Endothelial cell of umbilical vein (primary cell): ENCODE results near the gene NHS. TPM values are rescaled to one million over a fixed set of nuclear protein-coding genes. Genes with fewer than 3 reads are reported as not detected.

Experiments used
- BruUV-seq: library from RNA; stranded (reverse); fragments of 400-500 nt; replicated peaks from 2 replicates; lab custom pipeline; 2021; lab: Mats Ljungman, UMichigan
- CTCF ChIA-PET: fragments of 300-600, 350-600 bp; sonication (Branson Sonifier 250); formaldehyde crosslinking; loops from one replicate; lab custom pipeline; 2021; ENCODE audit warnings: antibody characterized with exemption, inconsistent platforms; lab: Charles Lee
- POLR2A ChIA-PET: fragments of 300-600, 350-600 bp; sonication (Branson Sonifier 250); formaldehyde crosslinking; loops from one replicate; lab custom pipeline; 2021; ENCODE audit warnings: antibody characterized with exemption, inconsistent platforms; lab: Charles Lee
- DNase-seq: peaks from one replicate; pipeline ENCODE4 v3.0.0-alpha.2; 2011; ENCODE audit warnings: low read depth, low spot score
- FAIRE-seq: peaks from 2 replicates; lab custom pipeline; 2011; peaks lifted over from hg19 to GRCh38; lab: Jason Lieb, UNC
- H2AFZ ChIP-seq: 2 replicates; pipeline ENCODE4 v1.6.0; 2012; ENCODE audit warnings: low read depth, low read length, control low read depth, inconsistent platforms
- H3K27ac ChIP-seq: 2 replicates; pipeline ENCODE4 v1.5.1; 2011; ENCODE audit warnings: low read depth, mild to moderate bottlenecking, control low read depth, low read length, moderate library complexity; ENCODE audit not compliant: insufficient read depth
- H3K27me3 ChIP-seq, 2 experiments: 2 replicates each; pipeline versions ENCODE4 v1.6.0 to v1.6.1; 2011; ENCODE audit warnings: low read length in 2 of 2, mixed read lengths in 1 of 2; ENCODE audit not compliant: control insufficient read depth in 2 of 2, insufficient read depth in 2 of 2
- H3K36me3 ChIP-seq, 2 experiments: 2 replicates in 1 of 2; 3 replicates in 1 of 2; pipeline ENCODE4 v1.5.1; 2011; ENCODE audit warnings: low read length in 2 of 2, mild to moderate bottlenecking in 1 of 2, moderate library complexity in 1 of 2; ENCODE audit not compliant: control insufficient read depth in 2 of 2, insufficient read depth in 2 of 2; ENCODE audit errors: extremely low read depth in 1 of 2
- H3K4me1 ChIP-seq: 3 replicates; pipeline ENCODE4 v1.5.1; 2011; ENCODE audit warnings: mild to moderate bottlenecking, low read length; ENCODE audit not compliant: control insufficient read depth, insufficient read depth; ENCODE audit errors: extremely low read depth
- H3K4me2 ChIP-seq: 2 replicates; pipeline ENCODE4 v1.6.1; 2011; ENCODE audit warnings: low read length, control low read depth, mixed read lengths; ENCODE audit not compliant: insufficient read depth
- H3K4me3 ChIP-seq, 3 experiments: fragments of 200-600 bp in 1 of 3; sonication (generic), shearing (Covaris generic) in 1 of 3; replicated peaks in 1 of 3; 2 replicates each; pipeline ENCODE4 v1.5.1; 2011 to 2016; ENCODE audit warnings: control low read depth in 3 of 3, low read length in 3 of 3, mild to moderate bottlenecking in 2 of 3, inconsistent platforms in 1 of 3, low read depth in 1 of 3, moderate library complexity in 1 of 3; ENCODE audit not compliant: insufficient read depth in 1 of 3
- H3K79me2 ChIP-seq: 2 replicates; pipeline ENCODE4 v1.6.0; 2012; ENCODE audit warnings: low read length, inconsistent platforms; ENCODE audit not compliant: control insufficient read depth, insufficient read depth
- H3K9ac ChIP-seq: replicated peaks from 2 replicates; pipeline ENCODE3; 2011; ENCODE audit warnings: low read length, control low read depth; ENCODE audit not compliant: insufficient read depth; ENCODE audit errors: extremely low read depth
- H3K9me1 ChIP-seq: replicated peaks from 3 replicates; pipeline ENCODE4 v1.6.0; 2011; ENCODE audit warnings: mild to moderate bottlenecking, low read length; ENCODE audit not compliant: control insufficient read depth, insufficient read depth; ENCODE audit errors: extremely low read depth
- H3K9me3 ChIP-seq: replicated peaks from 2 replicates; pipeline ENCODE4 v1.5.1; 2012; ENCODE audit warnings: low read length, inconsistent platforms; ENCODE audit not compliant: control insufficient read depth, insufficient read depth
- H4K20me1 ChIP-seq: replicated peaks from 2 replicates; pipeline ENCODE3; 2011; ENCODE audit warnings: mild to moderate bottlenecking, low read length; ENCODE audit not compliant: control insufficient read depth, insufficient read depth; ENCODE audit errors: extremely low read depth
- CTCF ChIP-seq, 2 donors: IDR thresholded peaks; 1 replicate in 1 of 2; 2 replicates in 1 of 2; pipeline ENCODE4 v1.5.1; 2011; ENCODE audit warnings: low read length in 2 of 2, mild to moderate bottlenecking in 2 of 2, moderate library complexity in 2 of 2, control low read depth in 1 of 2, inconsistent platforms in 1 of 2, low read depth in 1 of 2; ENCODE audit not compliant: insufficient read depth in 1 of 2; ENCODE audit errors: extremely low read depth in 1 of 2
- EZH2 ChIP-seq: IDR thresholded peaks from 2 replicates; pipeline ENCODE4 v1.6.1; 2012; ENCODE audit warnings: borderline replicate concordance, low read depth, mild to moderate bottlenecking, moderate library complexity, low read length, inconsistent platforms; ENCODE audit not compliant: severe bottlenecking
- GATA2 ChIP-seq: IDR thresholded peaks from 2 replicates; pipeline ENCODE4 v1.7.0; 2011; ENCODE audit warnings: low read depth, mild to moderate bottlenecking, moderate library complexity, mixed read lengths, low read length; ENCODE audit not compliant: insufficient read length, insufficient read depth
- MAX ChIP-seq: IDR thresholded peaks from 2 replicates; pipeline ENCODE4 v1.6.1; 2011; ENCODE audit not compliant: insufficient read depth, insufficient read length
- MYC ChIP-seq: IDR thresholded peaks from one replicate; pipeline ENCODE4 v1.6.1; 2011; ENCODE audit warnings: mild to moderate bottlenecking, low read depth, low read length
- dilution Hi-C: fragments of 300-500 bp; cut with MboI; formaldehyde crosslinking; loops from one replicate; pipeline ENCODE4 v1.15.0; 2019; ENCODE audit warnings: low sequenced_read_pairs; ENCODE audit not compliant: extremely low pct_ligation_motif_present
- intact Hi-C: fragments of 100-400 bp; cut with micrococcal nuclease; formaldehyde crosslinking; loops from one replicate; pipeline ENCODE4 v1.10.0; 2022
- polyA plus RNA-seq, 4 experiments: library from polyadenylated mRNA; depleted of rRNA in 3 of 4; stranded (reverse) in 3 of 4; unstranded in 1 of 4; fragments of >200 nt; gene quantifications; 2 replicates each; pipeline versions ENCODE4 v1.2.1 to v1.2.3, GENCODE V29; 2011 to 2012; ENCODE audit warnings: missing spikeins in 1 of 4
- total RNA-seq: library from RNA; stranded (reverse); gene quantifications from 2 replicates; pipeline ENCODE4 v1.2.3, GENCODE V29; 2021

NHS gene
- total and polyA plus RNA-seq, 2 donors (not counting 3 experiments of a cell fraction or from before 2014, with no cell fraction given) = 0.07 to 0.46 TPM

GRCh38 chrX:17485391-17485790 lies 110.4 kb downstream of the NHS start:
- Histone ChIP-seq H2AFZ (no peak overlapping the region), H3K36me3 (no peaks in the 10 kb centered on the region), H3K9me1 (no peaks in the 10 kb centered on the region), H3K4me2 (no peak overlapping the region), H3K9ac (no peak overlapping the region), H3K27ac (no peak overlapping the region), H3K27me3 (no peaks in the 10 kb centered on the region), H3K79me2 (no peaks in the 10 kb centered on the region), H3K4me3 (no peak overlapping the region), H3K4me1 (no peaks in the 10 kb centered on the region), H4K20me1 (no peaks in the 10 kb centered on the region), H3K9me3 (no peaks in the 10 kb centered on the region)
- intact Hi-C loops = no loop called here
- TF ChIP-seq EZH2 (no peak), MYC (no peak), GATA2 (no peak)
- DNase-seq (no peak), FAIRE-seq (no peak)
- ChIA-PET POLR2A (no interaction called here), CTCF (no interaction called here)
- dilution Hi-C loops = no loop called here
- BruUV-seq = no TSS peak

- Histone ChIP-seq H3K27ac (no peak overlapping the region), H3K9ac (no peak overlapping the region), H3K27me3 (no peaks in the 10 kb centered on the region), H3K4me1 (no peaks in the 10 kb centered on the region), H3K36me3 (no peaks in the 10 kb centered on the region), H4K20me1 (no peaks in the 10 kb centered on the region), H3K79me2 (no peaks in the 10 kb centered on the region), H3K4me3 (no peak overlapping the region), H3K4me2 (no peak overlapping the region), H3K9me1 (no peaks in the 10 kb centered on the region), H3K9me3 (no peaks in the 10 kb centered on the region), H2AFZ (no peak overlapping the region)
- intact Hi-C loops (no loop called here), dilution Hi-C loops (no loop called here)
- CTCF ChIA-PET = no interaction called here
- DNase-seq = no peak
- no peak for FAIRE-seq
- POLR2A ChIA-PET = no interaction called here
- no peak for TF ChIP-seq MAX
- TF ChIP-seq EZH2 = no peak
- no peak for TF ChIP-seq CTCF (IDR thresholded peaks at IDR 0.05; ENCODE audit: extremely low read depth in 1 of 2, insufficient read depth in 1 of 2, low read depth in 1 of 2, low read length in 2 of 2)
- TF ChIP-seq GATA2 = no peak
- BruUV-seq = no TSS peak
These were observed 113.0 kb downstream of the NHS start for GRCh38 chrX:17488036-17488435.
